Measurements from ENCODE around the gene LSS. TPM values are rescaled to one million over a fixed set of nuclear protein-coding genes. Genes with fewer than 3 reads are reported as not detected.

The LSS gene
- total RNA-seq, 1 donor from 2014 or later = 92.0 TPM

DNA sequence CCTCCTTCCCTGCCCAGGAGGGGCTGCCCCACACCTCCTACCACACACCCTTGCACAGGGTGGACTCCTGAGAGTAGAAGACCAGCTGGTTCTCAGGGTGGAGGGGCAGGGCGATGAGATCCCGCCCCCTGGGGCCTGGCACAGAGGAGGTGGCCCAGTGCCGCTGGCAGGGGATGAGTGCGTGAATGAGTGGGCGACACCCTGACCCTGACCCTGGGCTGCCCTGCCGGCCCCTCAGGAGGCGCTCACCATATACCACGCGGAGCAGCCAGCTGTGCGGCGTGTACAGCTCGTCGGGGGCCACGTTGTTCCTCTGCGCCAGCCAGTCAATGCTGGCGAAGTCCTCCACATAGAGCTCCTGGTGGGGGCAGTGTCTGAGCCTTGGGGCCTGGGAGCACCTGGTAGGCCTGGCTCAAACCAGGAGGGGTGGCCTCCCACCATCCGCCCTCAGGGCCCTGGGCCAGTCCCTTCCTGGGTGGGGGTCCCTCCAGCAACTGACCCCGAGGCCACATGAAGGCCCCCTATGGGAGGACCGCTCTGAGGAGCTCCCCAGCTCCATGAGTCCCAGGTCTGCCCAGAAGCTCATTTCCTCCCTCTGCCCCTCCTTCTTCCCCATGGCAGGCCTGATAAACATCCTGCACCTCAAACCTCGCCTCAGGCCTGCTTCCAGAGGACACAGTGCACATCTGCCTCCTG lies 13.0 kb downstream of the LSS start:
- TF ChIP-seq, protein P1, sequence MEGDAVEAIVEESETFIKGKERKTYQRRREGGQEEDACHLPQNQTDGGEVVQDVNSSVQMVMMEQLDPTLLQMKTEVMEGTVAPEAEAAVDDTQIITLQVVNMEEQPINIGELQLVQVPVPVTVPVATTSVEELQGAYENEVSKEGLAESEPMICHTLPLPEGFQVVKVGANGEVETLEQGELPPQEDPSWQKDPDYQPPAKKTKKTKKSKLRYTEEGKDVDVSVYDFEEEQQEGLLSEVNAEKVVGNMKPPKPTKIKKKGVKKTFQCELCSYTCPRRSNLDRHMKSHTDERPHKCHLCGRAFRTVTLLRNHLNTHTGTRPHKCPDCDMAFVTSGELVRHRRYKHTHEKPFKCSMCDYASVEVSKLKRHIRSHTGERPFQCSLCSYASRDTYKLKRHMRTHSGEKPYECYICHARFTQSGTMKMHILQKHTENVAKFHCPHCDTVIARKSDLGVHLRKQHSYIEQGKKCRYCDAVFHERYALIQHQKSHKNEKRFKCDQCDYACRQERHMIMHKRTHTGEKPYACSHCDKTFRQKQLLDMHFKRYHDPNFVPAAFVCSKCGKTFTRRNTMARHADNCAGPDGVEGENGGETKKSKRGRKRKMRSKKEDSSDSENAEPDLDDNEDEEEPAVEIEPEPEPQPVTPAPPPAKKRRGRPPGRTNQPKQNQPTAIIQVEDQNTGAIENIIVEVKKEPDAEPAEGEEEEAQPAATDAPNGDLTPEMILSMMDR (IDR thresholded peaks at IDR 0.05) = no peak

DNA sequence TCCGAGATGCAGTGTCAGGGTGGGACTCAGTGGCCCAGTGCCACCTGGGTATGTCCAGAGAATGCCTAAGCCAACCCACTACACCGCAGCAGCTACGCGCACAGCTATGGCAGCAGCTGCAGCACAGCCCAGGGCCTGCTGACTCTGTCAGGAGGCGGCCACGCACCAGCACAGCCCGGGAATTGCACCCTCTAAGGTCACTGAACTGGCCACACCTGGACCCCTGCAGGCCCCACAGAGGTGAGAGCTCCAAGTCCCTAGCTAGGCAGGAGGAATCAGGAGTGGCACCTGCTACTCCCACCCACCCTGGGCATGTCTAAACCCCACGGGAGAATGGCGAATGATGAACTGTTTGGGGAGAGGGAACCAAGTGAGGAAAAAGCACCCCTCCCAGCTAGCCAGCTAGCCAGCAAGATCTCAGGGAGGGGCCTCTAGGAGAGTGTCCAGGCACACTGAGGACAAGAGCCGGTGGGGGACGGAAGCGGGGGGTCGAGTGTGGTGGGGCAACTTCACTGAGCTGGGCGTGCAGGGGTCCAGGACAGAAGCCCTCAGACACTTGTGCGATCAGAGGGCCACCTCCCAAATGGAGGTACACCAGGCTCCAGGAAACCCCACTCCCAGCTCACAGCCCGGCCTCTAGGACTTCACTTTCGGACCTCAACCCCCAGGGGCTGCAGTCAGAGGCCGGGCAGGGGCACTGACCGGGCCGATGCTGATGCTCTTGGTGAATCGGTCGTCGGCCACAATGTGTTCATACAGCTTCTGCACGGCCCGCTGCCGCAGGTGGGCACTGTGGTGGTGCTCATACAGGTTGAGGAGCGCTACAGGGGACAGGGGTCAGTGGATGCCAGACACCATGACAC lies 13.9 kb downstream of the LSS start:
- no peaks in the 10 kb centered on the region for H3K9me3 Mint-ChIP-seq (ENCODE audit: unreplicated experiment)
- no peak for DNase-seq (ENCODE audit: extremely low spot score, unreplicated experiment)
- TF ChIP-seq, protein P1 (IDR thresholded peaks at IDR 0.05) = no peak
- no peak overlapping the region for H3K27ac Mint-ChIP-seq (ENCODE audit: unreplicated experiment)
- H3K36me3 Mint-ChIP-seq (ENCODE audit: unreplicated experiment) = peaks cover 16% of the 10 kb centered on the region
- peaks cover 6% of the 10 kb centered on the region for H3K4me1 Mint-ChIP-seq (ENCODE audit: unreplicated experiment)
- no peak overlapping the region for H3K4me3 Mint-ChIP-seq (ENCODE audit: unreplicated experiment)
- H3K27me3 Mint-ChIP-seq (ENCODE audit: unreplicated experiment) = no peaks in the 10 kb centered on the region

More for the DNA sequence above, 13.0 kb downstream of the LSS start:
- H3K4me3 Mint-ChIP-seq (ENCODE audit: unreplicated experiment) = no peak overlapping the region
- peak overlapping the region; percentile 38 for H3K27ac Mint-ChIP-seq (ENCODE audit: unreplicated experiment)
- H3K36me3 Mint-ChIP-seq (ENCODE audit: unreplicated experiment) = peaks cover 21% of the 10 kb centered on the region
- peaks cover 6% of the 10 kb centered on the region for H3K4me1 Mint-ChIP-seq (ENCODE audit: unreplicated experiment)
- no peak for DNase-seq (ENCODE audit: extremely low spot score, unreplicated experiment)
- no peaks in the 10 kb centered on the region for H3K27me3 Mint-ChIP-seq (ENCODE audit: unreplicated experiment)
- H3K9me3 Mint-ChIP-seq (ENCODE audit: unreplicated experiment) = no peaks in the 10 kb centered on the region

DNA sequence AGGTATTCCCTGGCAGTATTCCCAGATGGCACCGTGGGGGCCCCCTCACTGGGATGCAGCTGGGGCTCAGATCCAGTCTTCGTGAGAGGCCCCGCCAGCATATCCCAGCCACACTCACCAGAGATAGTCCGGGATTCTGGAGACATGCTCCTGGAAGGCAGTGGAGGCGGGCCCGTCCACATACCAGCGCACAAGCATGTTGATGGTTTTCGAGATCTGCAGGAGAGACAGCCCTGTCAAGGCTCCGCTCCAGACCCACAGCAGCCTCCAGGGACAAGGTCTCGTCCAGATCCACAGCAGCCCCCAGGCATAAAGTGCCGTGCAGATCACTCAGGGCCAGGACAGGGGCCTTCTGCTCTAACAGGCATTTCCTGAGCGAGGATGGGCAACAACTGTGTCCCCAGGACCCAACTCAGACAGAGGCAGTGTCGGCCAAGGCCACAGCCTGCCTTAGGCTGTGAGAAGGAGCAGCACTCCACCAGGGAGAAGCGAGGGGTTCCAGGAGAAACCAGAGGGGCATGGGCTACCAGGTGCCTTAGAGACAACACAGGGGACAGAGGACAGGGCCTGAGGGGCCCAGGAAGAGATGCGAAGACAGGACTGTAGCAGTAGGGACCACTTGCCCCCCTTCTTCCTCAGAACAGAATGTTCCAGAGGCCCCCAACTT lies 14.8 kb downstream of the LSS start:
- peaks cover 6% of the 10 kb centered on the region for H3K4me1 Mint-ChIP-seq (ENCODE audit: unreplicated experiment)
- H3K27ac Mint-ChIP-seq (ENCODE audit: unreplicated experiment) = no peak overlapping the region
- TF ChIP-seq, protein P1 (IDR thresholded peaks at IDR 0.05) = no peak
- H3K36me3 Mint-ChIP-seq (ENCODE audit: unreplicated experiment) = peaks cover 13% of the 10 kb centered on the region
- no peaks in the 10 kb centered on the region for H3K9me3 Mint-ChIP-seq (ENCODE audit: unreplicated experiment)
- no peak overlapping the region for H3K4me3 Mint-ChIP-seq (ENCODE audit: unreplicated experiment)
- no peaks in the 10 kb centered on the region for H3K27me3 Mint-ChIP-seq (ENCODE audit: unreplicated experiment)
- DNase-seq (ENCODE audit: extremely low spot score, unreplicated experiment) = no peak

DNA sequence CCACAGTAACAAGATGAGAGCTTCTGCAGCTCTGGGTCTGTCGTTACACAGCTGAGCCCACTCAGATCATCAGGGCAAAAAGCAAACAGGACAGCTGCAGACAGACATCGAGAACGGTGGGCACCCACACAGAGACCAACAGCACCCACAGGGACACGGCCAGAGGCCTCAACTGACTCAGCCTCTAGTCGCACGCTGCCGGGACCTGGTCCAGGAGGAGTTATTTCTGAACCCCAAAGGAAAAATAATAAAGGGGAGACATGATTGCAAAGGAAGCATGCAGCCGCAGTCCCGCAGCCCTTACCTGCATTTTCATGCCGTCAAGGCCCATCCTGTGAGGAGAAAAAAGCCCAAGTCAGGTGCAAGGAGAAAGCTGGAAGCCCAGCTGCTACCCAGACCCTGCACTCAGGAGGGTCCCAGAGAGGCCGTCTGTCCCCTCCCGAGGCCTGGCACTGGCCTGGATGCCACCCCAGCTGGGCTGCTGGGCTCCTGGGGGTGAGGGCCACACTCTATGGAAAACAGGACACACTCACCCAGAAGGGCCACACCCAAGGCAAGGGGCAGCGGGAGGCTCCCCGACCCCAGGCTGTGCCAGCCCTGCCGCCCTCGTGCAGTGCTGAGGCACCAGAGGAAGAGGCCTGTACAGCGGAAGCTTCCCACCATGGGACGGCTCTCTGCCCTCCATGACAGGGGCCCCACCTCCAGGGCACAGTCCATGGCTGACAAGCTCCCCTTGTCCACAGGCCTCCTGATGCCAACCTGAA lies 15.7 kb downstream of the LSS start:
- no peaks in the 10 kb centered on the region for H3K27me3 Mint-ChIP-seq (ENCODE audit: unreplicated experiment)
- no peak overlapping the region for H3K27ac Mint-ChIP-seq (ENCODE audit: unreplicated experiment)
- no peak for DNase-seq (ENCODE audit: extremely low spot score, unreplicated experiment)

More for the DNA sequence above, 15.7 kb downstream of the LSS start:
- H3K4me3 Mint-ChIP-seq (ENCODE audit: unreplicated experiment) = no peak overlapping the region
- TF ChIP-seq, protein P1 (IDR thresholded peaks at IDR 0.05) = no peak
- peaks cover 6% of the 10 kb centered on the region for H3K4me1 Mint-ChIP-seq (ENCODE audit: unreplicated experiment)
- H3K9me3 Mint-ChIP-seq (ENCODE audit: unreplicated experiment) = no peaks in the 10 kb centered on the region
- H3K36me3 Mint-ChIP-seq (ENCODE audit: unreplicated experiment) = peaks cover 13% of the 10 kb centered on the region
